HG03159 (cell line): ENCODE results near the gene MAPK8IP1.

Experiments
- ATAC-seq: cut with Tn5 transposase; IDR thresholded peaks from one replicate; pipeline ENCODE4 v1.9.1; 2021; ENCODE audit warnings: mild to moderate bottlenecking, moderate library complexity; ENCODE audit not compliant: unreplicated experiment

MAPK8IP1 gene

GRCh38 chr11:45906965-45907611, 21.6 kb downstream of the MAPK8IP1 start, which contains the start of gene FREY1:
TSS of gene FREY1 (minus strand) at chr11:45907271. CDS start at chr11:45907245, 26 bp downstream.
- ATAC-seq = no peak

GRCh38 chr11:45907911-45908370, 22.5 kb downstream of the MAPK8IP1 start:
- no peak for ATAC-seq

GRCh38 chr11:45909594-45910475, 24.4 kb downstream of the MAPK8IP1 start:
- ATAC-seq = no peak

- no peak for ATAC-seq
Measured at GRCh38 chr11:45910623-45911022, 25.2 kb downstream of the MAPK8IP1 start.

GRCh38 chr11:45913514-45913913, 28.1 kb downstream of the MAPK8IP1 start:
- ATAC-seq = no peak

GRCh38 chr11:45913942-45914635, 28.6 kb downstream of the MAPK8IP1 start:
- ATAC-seq = no peak

- ATAC-seq = no peak
Measured at GRCh38 chr11:45915446-45915845, 30.0 kb downstream of the MAPK8IP1 start.

GRCh38 chr11:45917286-45917622, 31.8 kb downstream of the MAPK8IP1 start:
- ATAC-seq = peak; percentile 1

- ATAC-seq = peak; percentile 91
Measured at GRCh38 chr11:45917623-45918330, 32.3 kb downstream of the MAPK8IP1 start, which contains the start of gene PEX16. TSS of gene PEX16 (minus strand) at chr11:45917877. CDS start at chr11:45917811, 66 bp downstream.

GRCh38 chr11:45918331-45918941, 33.0 kb downstream of the MAPK8IP1 start:
- ATAC-seq = no peak

- ATAC-seq = no peak
Measured at GRCh38 chr11:45918962-45919675, 33.7 kb downstream of the MAPK8IP1 start.

- no peak for ATAC-seq
Measured at GRCh38 chr11:45919806-45920530, 34.5 kb downstream of the MAPK8IP1 start.

GRCh38 chr11:45920531-45921477, 35.4 kb downstream of the MAPK8IP1 start:
- no peak for ATAC-seq

- no peak for ATAC-seq
Measured at GRCh38 chr11:45921561-45922424, 36.3 kb downstream of the MAPK8IP1 start.

GRCh38 chr11:45922425-45923082, 37.1 kb downstream of the MAPK8IP1 start, which contains the start of gene LARGE2:
TSS of gene LARGE2 (plus strand) at chr11:45922656. CDS start at chr11:45922883, 227 bp downstream.
- ATAC-seq = no peak
